Hair follicle dermal papilla cell (primary cell): ENCODE measurements around the gene GC. TPM values are rescaled to one million over a fixed set of nuclear protein-coding genes. Genes with fewer than 3 reads are reported as not detected.

Experiments used
- small RNA-seq: library from RNA; depleted of rRNA; stranded (forward); fragments of <200 nt; gene quantifications from one replicate; pipeline ENCODE3, GENCODE V24; 2012
- total RNA-seq: library from RNA; depleted of rRNA; stranded (reverse); fragments of >200 nt; gene quantifications from 2 replicates; pipeline ENCODE4 v1.2.3, GENCODE V29; 2012

GC gene, protein sequence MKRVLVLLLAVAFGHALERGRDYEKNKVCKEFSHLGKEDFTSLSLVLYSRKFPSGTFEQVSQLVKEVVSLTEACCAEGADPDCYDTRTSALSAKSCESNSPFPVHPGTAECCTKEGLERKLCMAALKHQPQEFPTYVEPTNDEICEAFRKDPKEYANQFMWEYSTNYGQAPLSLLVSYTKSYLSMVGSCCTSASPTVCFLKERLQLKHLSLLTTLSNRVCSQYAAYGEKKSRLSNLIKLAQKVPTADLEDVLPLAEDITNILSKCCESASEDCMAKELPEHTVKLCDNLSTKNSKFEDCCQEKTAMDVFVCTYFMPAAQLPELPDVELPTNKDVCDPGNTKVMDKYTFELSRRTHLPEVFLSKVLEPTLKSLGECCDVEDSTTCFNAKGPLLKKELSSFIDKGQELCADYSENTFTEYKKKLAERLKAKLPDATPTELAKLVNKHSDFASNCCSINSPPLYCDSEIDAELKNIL
- not detected in 2 replicates for total RNA-seq

DNA sequence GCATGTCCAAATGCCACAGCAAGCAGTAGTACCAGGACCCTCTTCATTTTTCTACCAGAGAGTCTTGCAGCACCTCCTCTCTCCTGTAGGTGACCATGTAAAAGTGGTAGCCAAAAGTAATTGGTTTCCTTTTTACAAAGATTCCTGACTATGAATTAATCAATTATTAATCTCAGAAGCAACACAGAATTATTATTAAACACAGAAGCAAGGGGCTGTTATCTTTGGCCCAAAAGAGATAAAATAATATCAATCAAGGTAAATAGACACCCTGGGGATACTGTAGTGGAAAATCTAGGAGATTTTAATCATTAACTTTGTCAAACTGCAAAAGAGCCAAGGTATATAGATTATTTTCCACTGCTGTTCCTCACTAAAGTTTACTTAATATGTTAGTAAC lies at the start of gene GC:
TSS of gene GC (minus strand) at position 108 of the 400 bp plus-strand sequence. CDS start at position 47, 61 bp downstream.

Small RNA genes lying within 50 kb of the gene (small RNA-seq; reads per million reads assigned to genes)
- gene RNA5SP163, result not detected

Other genes starting within 250 kb of the GC start
- gene NPFFR2, start 247.9 kb upstream of the GC start, total RNA-seq, result not detected in 2 replicates